ENCODE data around the gene PLET1.
"Not testable (repeated sequence)": the region's sequence is repeated elsewhere in the genome, so short reads cannot be mapped to it uniquely, and the experiment has no call there.

The PLET1 gene

DNA sequence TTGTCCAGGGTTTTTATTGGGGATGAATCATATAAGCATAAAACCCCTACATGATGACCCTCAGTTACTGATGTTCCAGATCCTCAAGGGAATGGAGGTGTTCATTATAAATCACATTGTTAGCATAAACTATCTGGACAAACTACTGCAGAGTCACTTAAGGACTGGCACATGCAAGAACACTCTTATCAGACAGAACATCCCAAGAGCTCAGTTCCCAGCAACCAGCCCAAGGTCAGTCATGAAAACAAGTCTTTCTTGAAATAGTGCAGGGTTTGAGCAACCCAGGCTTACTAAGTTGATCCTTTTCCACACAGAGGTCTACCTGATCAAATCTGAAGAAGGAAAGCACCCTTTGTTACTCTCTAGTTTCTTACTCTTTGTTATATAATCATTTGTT is 48.0 kb downstream of the PLET1 start:
- no peaks in the 10 kb centered on the region for H3K36me3 ChIP-seq (ENCODE audit: control insufficient read depth, insufficient read depth, low read length)
- TF ChIP-seq, protein P1, sequence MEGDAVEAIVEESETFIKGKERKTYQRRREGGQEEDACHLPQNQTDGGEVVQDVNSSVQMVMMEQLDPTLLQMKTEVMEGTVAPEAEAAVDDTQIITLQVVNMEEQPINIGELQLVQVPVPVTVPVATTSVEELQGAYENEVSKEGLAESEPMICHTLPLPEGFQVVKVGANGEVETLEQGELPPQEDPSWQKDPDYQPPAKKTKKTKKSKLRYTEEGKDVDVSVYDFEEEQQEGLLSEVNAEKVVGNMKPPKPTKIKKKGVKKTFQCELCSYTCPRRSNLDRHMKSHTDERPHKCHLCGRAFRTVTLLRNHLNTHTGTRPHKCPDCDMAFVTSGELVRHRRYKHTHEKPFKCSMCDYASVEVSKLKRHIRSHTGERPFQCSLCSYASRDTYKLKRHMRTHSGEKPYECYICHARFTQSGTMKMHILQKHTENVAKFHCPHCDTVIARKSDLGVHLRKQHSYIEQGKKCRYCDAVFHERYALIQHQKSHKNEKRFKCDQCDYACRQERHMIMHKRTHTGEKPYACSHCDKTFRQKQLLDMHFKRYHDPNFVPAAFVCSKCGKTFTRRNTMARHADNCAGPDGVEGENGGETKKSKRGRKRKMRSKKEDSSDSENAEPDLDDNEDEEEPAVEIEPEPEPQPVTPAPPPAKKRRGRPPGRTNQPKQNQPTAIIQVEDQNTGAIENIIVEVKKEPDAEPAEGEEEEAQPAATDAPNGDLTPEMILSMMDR (IDR thresholded peaks at IDR 0.05; ENCODE audit: insufficient read depth, low read length, poor library complexity, severe bottlenecking) = no peak
- H3K4me3 ChIP-seq (replicated peaks; ENCODE audit: low read depth, low read length) = no peak overlapping the region
- H3K27me3 ChIP-seq (replicated peaks; ENCODE audit: control insufficient read depth, insufficient read depth, low read length) = no peaks in the 10 kb centered on the region
- DNase-seq (ENCODE audit: extremely low read depth, insufficient read length) = no peak

DNA sequence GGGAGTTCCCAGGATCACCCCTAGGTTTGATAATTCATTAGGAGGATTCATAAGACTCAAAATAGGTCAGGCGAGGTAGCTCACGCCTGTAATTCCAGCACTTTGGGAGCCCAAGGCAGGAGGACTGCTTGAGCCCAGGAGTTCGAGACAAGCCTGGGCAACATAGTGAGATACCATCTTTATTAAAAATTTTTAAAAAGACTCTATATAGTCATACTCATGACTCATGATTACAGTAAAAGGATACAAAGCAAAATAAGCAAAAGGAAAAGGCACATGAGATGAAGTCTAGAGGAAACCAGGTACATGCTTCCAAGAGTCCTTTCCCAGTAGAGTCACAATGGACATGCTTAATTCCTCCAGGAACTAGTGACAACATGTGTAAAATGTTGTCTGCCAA is 48.4 kb downstream of the PLET1 start:
- TF ChIP-seq, protein P1 (IDR thresholded peaks at IDR 0.05; ENCODE audit: insufficient read depth, low read length, poor library complexity, severe bottlenecking) = no peak
- Histone ChIP-seq H3K4me3 (replicated peaks; ENCODE audit: low read depth, low read length) (no peak overlapping the region), H3K36me3 (ENCODE audit: control insufficient read depth, insufficient read depth, low read length) (no peaks in the 10 kb centered on the region), H3K27me3 (replicated peaks; ENCODE audit: control insufficient read depth, insufficient read depth, low read length) (no peaks in the 10 kb centered on the region)
- no peak for DNase-seq (ENCODE audit: extremely low read depth, insufficient read length)

- no peaks in the 10 kb centered on the region for H3K27me3 ChIP-seq (replicated peaks; ENCODE audit: control insufficient read depth, insufficient read depth, low read length)
- DNase-seq (ENCODE audit: extremely low read depth, insufficient read length) = no peak
- no peak overlapping the region for H3K4me3 ChIP-seq (replicated peaks; ENCODE audit: low read depth, low read length)
- TF ChIP-seq, protein P1 (IDR thresholded peaks at IDR 0.05; ENCODE audit: insufficient read depth, low read length, poor library complexity, severe bottlenecking) = no peak
- no peaks in the 10 kb centered on the region for H3K36me3 ChIP-seq (ENCODE audit: control insufficient read depth, insufficient read depth, low read length)
These were observed 49.1 kb downstream of the PLET1 start for GRCh38 chr11:112211536-112211935.

DNA sequence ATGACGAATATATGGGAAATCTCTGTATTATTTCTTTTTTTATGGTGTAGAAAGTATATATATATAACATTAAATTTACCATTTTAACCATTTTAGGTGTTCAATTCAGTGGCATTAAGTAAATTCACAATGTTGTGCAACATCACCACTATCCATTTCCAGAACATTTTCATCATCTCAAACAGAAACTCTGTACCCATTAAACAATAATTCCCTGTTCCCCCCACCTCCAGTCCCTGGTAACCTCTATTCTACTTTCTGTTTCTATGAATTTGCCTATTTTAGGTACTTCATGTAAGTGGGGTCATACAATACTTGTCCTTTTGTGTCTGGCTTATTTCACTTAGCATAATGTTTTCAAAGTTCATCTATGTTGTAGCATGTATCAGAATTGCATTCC is 49.8 kb downstream of the PLET1 start:
- no peaks in the 10 kb centered on the region for H3K36me3 ChIP-seq (ENCODE audit: control insufficient read depth, insufficient read depth, low read length)
- no peak overlapping the region for H3K4me3 ChIP-seq (replicated peaks; ENCODE audit: low read depth, low read length)
- H3K27me3 ChIP-seq (replicated peaks; ENCODE audit: control insufficient read depth, insufficient read depth, low read length) = no peaks in the 10 kb centered on the region
- no peak for DNase-seq (ENCODE audit: extremely low read depth, insufficient read length)
- TF ChIP-seq, protein P1 (IDR thresholded peaks at IDR 0.05; ENCODE audit: insufficient read depth, low read length, poor library complexity, severe bottlenecking) = no peak

DNA sequence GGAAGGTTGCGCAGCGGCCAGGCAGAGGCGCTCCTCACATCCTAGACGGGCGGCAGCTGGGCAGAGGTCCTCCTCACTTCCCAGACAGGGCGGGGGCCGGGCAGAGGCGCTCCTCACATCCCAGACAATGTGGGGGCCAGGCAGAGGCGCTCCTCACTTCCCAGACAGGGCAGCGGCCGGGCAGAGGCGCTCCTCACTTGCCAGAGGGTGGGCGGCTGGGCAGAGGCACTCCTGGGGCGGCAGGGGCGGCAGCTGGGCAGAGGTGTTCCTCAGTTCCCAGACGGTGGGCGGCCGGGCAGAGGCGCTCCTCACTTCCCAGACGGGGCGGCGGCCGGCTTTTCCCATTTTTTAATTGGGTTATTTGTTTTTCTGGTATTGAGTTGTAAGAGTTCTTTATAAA is 54.6 kb downstream of the PLET1 start:
- no peak overlapping the region for H3K4me3 ChIP-seq (replicated peaks; ENCODE audit: low read depth, low read length)
- TF ChIP-seq, protein P1 (IDR thresholded peaks at IDR 0.05; ENCODE audit: insufficient read depth, low read length, poor library complexity, severe bottlenecking) = no peak
- no peak for DNase-seq (ENCODE audit: extremely low read depth, insufficient read length)
- no peaks in the 10 kb centered on the region for H3K27me3 ChIP-seq (replicated peaks; ENCODE audit: control insufficient read depth, insufficient read depth, low read length)
- H3K36me3 ChIP-seq (ENCODE audit: control insufficient read depth, insufficient read depth, low read length) = no peaks in the 10 kb centered on the region

- Histone ChIP-seq H3K4me3 (replicated peaks; ENCODE audit: low read depth, low read length) (no peak overlapping the region), H3K27me3 (replicated peaks; ENCODE audit: control insufficient read depth, insufficient read depth, low read length) (no peaks in the 10 kb centered on the region), H3K36me3 (ENCODE audit: control insufficient read depth, insufficient read depth, low read length) (no peaks in the 10 kb centered on the region)
- DNase-seq (ENCODE audit: extremely low read depth, insufficient read length) = no peak
- TF ChIP-seq, protein P1 (IDR thresholded peaks at IDR 0.05; ENCODE audit: insufficient read depth, low read length, poor library complexity, severe bottlenecking) = no peak
These were observed 60.4 kb downstream of the PLET1 start for GRCh38 chr11:112200252-112200651.

GRCh38 chr11:112199101-112199500 is 61.6 kb downstream of the PLET1 start:
- H3K27me3 ChIP-seq (replicated peaks; ENCODE audit: control insufficient read depth, insufficient read depth, low read length); DNase-seq (ENCODE audit: extremely low read depth, insufficient read length); H3K36me3 ChIP-seq (ENCODE audit: control insufficient read depth, insufficient read depth, low read length); H3K4me3 ChIP-seq (replicated peaks; ENCODE audit: low read depth, low read length): not testable (repeated sequence)
